K562 (cell line): Measurements from ENCODE around the gene MAGEB1. TPM values are rescaled to one million over a fixed set of nuclear protein-coding genes. Genes with fewer than 3 reads are reported as not detected.

Source experiments
- polyA plus RNA-seq, 8 experiments: library from polyadenylated mRNA; depleted of rRNA in 4 of 8; stranded (reverse) in 5 of 8; unstranded in 3 of 8; fragments of >200 nt; fragmentation: Nextera tagmentation in 2 of 8; fragmentation: Illumina TruSeq in 1 of 8; extraction: Ambion mirVana in 2 of 8; extraction: Trizol in 1 of 8; gene quantifications; 2 replicates each; pipeline versions ENCODE4 v1.2.1 to v1.2.3, GENCODE V29; 2011 to 2014; ENCODE audit warnings: inconsistent platforms in 1 of 8, missing spikeins in 1 of 8
- total RNA-seq, 7 experiments: library from RNA; depleted of rRNA in 6 of 7; stranded (reverse); fragments of >200 nt in 6 of 7; fragmentation: Illumina TruSeq in 2 of 7; extraction: Trizol in 2 of 7; gene quantifications; 2 replicates each; pipeline versions ENCODE4 v1.2.1 to v1.2.3, GENCODE V29; 2011 to 2021; ENCODE audit warnings: low replicate concordance in 1 of 7
- TF ChIP-seq, protein P1 (sequence below): fragments of 200-600 bp; sonication (generic); IDR thresholded peaks from one replicate; pipeline ENCODE4 v1.6.1; 2012; ENCODE audit warnings: mild to moderate bottlenecking, low read depth, low read length, inconsistent platforms

Gene MAGEB1
- total and polyA plus RNA-seq, 9 of the 15 experiments (the other 6 are each of a cell fraction or from before 2014, with no cell fraction given) = 32.6 to 100 (median 43.4) TPM

- TF ChIP-seq, protein P1, sequence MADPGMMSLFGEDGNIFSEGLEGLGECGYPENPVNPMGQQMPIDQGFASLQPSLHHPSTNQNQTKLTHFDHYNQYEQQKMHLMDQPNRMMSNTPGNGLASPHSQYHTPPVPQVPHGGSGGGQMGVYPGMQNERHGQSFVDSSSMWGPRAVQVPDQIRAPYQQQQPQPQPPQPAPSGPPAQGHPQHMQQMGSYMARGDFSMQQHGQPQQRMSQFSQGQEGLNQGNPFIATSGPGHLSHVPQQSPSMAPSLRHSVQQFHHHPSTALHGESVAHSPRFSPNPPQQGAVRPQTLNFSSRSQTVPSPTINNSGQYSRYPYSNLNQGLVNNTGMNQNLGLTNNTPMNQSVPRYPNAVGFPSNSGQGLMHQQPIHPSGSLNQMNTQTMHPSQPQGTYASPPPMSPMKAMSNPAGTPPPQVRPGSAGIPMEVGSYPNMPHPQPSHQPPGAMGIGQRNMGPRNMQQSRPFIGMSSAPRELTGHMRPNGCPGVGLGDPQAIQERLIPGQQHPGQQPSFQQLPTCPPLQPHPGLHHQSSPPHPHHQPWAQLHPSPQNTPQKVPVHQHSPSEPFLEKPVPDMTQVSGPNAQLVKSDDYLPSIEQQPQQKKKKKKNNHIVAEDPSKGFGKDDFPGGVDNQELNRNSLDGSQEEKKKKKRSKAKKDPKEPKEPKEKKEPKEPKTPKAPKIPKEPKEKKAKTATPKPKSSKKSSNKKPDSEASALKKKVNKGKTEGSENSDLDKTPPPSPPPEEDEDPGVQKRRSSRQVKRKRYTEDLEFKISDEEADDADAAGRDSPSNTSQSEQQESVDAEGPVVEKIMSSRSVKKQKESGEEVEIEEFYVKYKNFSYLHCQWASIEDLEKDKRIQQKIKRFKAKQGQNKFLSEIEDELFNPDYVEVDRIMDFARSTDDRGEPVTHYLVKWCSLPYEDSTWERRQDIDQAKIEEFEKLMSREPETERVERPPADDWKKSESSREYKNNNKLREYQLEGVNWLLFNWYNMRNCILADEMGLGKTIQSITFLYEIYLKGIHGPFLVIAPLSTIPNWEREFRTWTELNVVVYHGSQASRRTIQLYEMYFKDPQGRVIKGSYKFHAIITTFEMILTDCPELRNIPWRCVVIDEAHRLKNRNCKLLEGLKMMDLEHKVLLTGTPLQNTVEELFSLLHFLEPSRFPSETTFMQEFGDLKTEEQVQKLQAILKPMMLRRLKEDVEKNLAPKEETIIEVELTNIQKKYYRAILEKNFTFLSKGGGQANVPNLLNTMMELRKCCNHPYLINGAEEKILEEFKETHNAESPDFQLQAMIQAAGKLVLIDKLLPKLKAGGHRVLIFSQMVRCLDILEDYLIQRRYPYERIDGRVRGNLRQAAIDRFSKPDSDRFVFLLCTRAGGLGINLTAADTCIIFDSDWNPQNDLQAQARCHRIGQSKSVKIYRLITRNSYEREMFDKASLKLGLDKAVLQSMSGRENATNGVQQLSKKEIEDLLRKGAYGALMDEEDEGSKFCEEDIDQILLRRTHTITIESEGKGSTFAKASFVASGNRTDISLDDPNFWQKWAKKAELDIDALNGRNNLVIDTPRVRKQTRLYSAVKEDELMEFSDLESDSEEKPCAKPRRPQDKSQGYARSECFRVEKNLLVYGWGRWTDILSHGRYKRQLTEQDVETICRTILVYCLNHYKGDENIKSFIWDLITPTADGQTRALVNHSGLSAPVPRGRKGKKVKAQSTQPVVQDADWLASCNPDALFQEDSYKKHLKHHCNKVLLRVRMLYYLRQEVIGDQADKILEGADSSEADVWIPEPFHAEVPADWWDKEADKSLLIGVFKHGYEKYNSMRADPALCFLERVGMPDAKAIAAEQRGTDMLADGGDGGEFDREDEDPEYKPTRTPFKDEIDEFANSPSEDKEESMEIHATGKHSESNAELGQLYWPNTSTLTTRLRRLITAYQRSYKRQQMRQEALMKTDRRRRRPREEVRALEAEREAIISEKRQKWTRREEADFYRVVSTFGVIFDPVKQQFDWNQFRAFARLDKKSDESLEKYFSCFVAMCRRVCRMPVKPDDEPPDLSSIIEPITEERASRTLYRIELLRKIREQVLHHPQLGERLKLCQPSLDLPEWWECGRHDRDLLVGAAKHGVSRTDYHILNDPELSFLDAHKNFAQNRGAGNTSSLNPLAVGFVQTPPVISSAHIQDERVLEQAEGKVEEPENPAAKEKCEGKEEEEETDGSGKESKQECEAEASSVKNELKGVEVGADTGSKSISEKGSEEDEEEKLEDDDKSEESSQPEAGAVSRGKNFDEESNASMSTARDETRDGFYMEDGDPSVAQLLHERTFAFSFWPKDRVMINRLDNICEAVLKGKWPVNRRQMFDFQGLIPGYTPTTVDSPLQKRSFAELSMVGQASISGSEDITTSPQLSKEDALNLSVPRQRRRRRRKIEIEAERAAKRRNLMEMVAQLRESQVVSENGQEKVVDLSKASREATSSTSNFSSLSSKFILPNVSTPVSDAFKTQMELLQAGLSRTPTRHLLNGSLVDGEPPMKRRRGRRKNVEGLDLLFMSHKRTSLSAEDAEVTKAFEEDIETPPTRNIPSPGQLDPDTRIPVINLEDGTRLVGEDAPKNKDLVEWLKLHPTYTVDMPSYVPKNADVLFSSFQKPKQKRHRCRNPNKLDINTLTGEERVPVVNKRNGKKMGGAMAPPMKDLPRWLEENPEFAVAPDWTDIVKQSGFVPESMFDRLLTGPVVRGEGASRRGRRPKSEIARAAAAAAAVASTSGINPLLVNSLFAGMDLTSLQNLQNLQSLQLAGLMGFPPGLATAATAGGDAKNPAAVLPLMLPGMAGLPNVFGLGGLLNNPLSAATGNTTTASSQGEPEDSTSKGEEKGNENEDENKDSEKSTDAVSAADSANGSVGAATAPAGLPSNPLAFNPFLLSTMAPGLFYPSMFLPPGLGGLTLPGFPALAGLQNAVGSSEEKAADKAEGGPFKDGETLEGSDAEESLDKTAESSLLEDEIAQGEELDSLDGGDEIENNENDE = no peak
- TF ChIP-seq, all 486 proteins: peak for 0
These were observed 6.3 kb downstream of the MAGEB1 start (continued) for GRCh38 chrX:30253257-30253656.
